Fibroblast of lung (primary cell): ENCODE measurements around the gene HPN.

Experiments
- CTCF ChIP-seq, 2 donors: IDR thresholded peaks in 1 of 2; conservative IDR thresholded peaks in 1 of 2; 1 replicate in 1 of 2; 2 replicates in 1 of 2; pipeline ENCODE4 v1.5.1; 2011 to 2012; ENCODE audit warnings: low read length in 2 of 2, control low read depth in 1 of 2, inconsistent platforms in 1 of 2, low read depth in 1 of 2, mild to moderate bottlenecking in 1 of 2
- EZH2 ChIP-seq: IDR thresholded peaks from 2 replicates; pipeline ENCODE4 v1.5.1; 2012; ENCODE audit warnings: low read length, control low read depth, mild to moderate bottlenecking; ENCODE audit errors: missing control alignments

GRCh38 chr19:35108730-35109129, 67.2 kb downstream of the HPN start:
- no peak for TF ChIP-seq CTCF (conservative IDR thresholded peaks at IDR 0.05 in 1 of 2, IDR thresholded peaks at IDR 0.05 in 1 of 2; ENCODE audit: low read depth in 1 of 2, low read length in 2 of 2)
- no peak for TF ChIP-seq EZH2
